GM12878 (cell line): ENCODE measurements around the gene DPY19L2.
"Not testable (repeated sequence)": the region's sequence is repeated elsewhere in the genome, so short reads cannot be mapped to it uniquely, and the experiment has no call there.

Experiments used
- EP300 ChIP-seq, 2 experiments: fragments of 150-350 bp in 1 of 2; IDR thresholded peaks; 2 replicates each; pipeline ENCODE4 v1.6.1; 2011 to 2012; ENCODE audit warnings: low read depth in 2 of 2, low read length in 2 of 2, borderline replicate concordance in 1 of 2, improper control_type of control experiment in 1 of 2, inconsistent platforms in 1 of 2; ENCODE audit not compliant: control insufficient read depth in 1 of 2
- POLR2AphosphoS5 ChIP-seq: IDR thresholded peaks from 2 replicates; pipeline ENCODE4 v1.6.1; 2011; ENCODE audit warnings: mild to moderate bottlenecking, low read length, inconsistent platforms
- RAD21 ChIP-seq: IDR thresholded peaks from 2 replicates; pipeline ENCODE4 v1.6.1; 2011; ENCODE audit warnings: mild to moderate bottlenecking, low read depth, low read length, moderate library complexity; ENCODE audit not compliant: insufficient read depth
- TAF1 ChIP-seq: IDR thresholded peaks from 2 replicates; pipeline ENCODE4 v1.6.1; 2011; ENCODE audit warnings: mild to moderate bottlenecking, low read depth, low read length, borderline replicate concordance
- YY1 ChIP-seq: IDR thresholded peaks from 2 replicates; pipeline ENCODE4 v1.6.1; 2011; ENCODE audit warnings: low read depth, mild to moderate bottlenecking, low read length
- ZBTB40 ChIP-seq: fragments of 450-650 bp; IDR thresholded peaks from 2 replicates; pipeline ENCODE4 v1.6.1; 2016; ENCODE audit warnings: mild to moderate bottlenecking, moderate library complexity, borderline replicate concordance

DNA sequence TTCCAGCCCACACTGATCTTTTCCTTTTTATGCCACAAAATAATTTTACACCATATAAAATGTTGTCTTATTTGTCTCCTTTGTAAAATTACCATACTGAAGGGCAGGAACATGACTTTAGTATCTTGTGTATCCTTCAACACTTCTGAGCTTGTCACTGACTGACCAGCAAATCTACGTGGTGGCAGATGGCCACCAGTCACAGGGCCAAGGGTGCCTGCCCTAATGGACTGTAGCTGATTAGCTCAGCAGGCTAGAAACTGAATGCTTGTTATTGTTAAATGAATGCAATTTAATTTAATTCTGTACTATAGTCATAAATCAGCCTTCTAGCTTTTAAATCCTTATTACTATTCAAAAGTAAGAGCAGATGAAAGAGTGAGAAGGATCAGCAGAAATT lies 85.0 kb downstream of the DPY19L2 start:
- not testable (repeated sequence) for TF ChIP-seq POLR2AphosphoS5; EP300 (IDR thresholded peaks at IDR 0.05; ENCODE audit: borderline replicate concordance in 1 of 2, control insufficient read depth in 1 of 2, low read depth in 2 of 2, low read length in 2 of 2); ZBTB40; RAD21; TAF1; YY1
